Ovary (tissue), 9 donors: ENCODE measurements around the gene MMP24OS. TPM values are rescaled to one million over a fixed set of nuclear protein-coding genes. Genes with fewer than 3 reads are reported as not detected.

Source experiments
- DNase-seq, 5 donors: peaks; one replicate each; pipeline ENCODE4 v3.0.0-alpha.2; 2019 to 2020
- H3K27ac ChIP-seq, 2 donors: fragments of 200-600 bp; one replicate each; pipeline versions ENCODE4 v1.5.1 to v1.8.0; 2019 to 2022
- H3K27me3 ChIP-seq: fragments of 200-600 bp; one replicate; pipeline ENCODE4 v1.8.0; 2022
- H3K36me3 ChIP-seq: fragments of 200-600 bp; sonication (generic); one replicate; pipeline ENCODE4 v1.5.1; 2019
- H3K4me1 ChIP-seq: one replicate; pipeline ENCODE4 v1.8.1; 2013; ENCODE audit warnings: mild to moderate bottlenecking, moderate library complexity; ENCODE audit not compliant: insufficient read depth
- H3K4me3 ChIP-seq: fragments of 200-600 bp; sonication (generic); one replicate; pipeline ENCODE4 v1.5.1; 2017
- H3K9me3 ChIP-seq, 2 donors: fragments of 200-600 bp in 1 of 2; sonication (generic) in 1 of 2; one replicate each; pipeline versions ENCODE4 v1.5.1 to v1.8.1; 2013 to 2019; ENCODE audit warnings: mild to moderate bottlenecking in 1 of 2, moderate library complexity in 1 of 2
- CTCF ChIP-seq, 3 donors: fragments of 450-650 bp in 2 of 3; fragments of 200-600 bp in 1 of 3; IDR thresholded peaks; one replicate each; pipeline versions ENCODE4 v1.5.1 to v1.8.0; 2016 to 2022; ENCODE audit warnings: antibody characterized with exemption in 3 of 3, mild to moderate bottlenecking in 1 of 3
- EP300 ChIP-seq: sonication (generic); formaldehyde crosslinking; IDR thresholded peaks from one replicate; pipeline ENCODE4 v1.6.1; 2017; ENCODE audit warnings: antibody characterized with exemption
- POLR2A ChIP-seq: fragments of 450-650 bp; IDR thresholded peaks from one replicate; pipeline ENCODE4 v1.6.1; 2017; ENCODE audit warnings: antibody characterized with exemption, mild to moderate bottlenecking, moderate library complexity
- WGBS, 3 donors: extraction: QIAGEN DNeasy Blood & Tissue Kit in 1 of 3; methylation state at CpG; one replicate each; pipeline versions ENCODE4 v1.1.5 to v1.1.7; 2013 to 2017; 5-methylcytosine and 5-hydroxymethylcytosine counted together
- intact Hi-C, 4 donors: fragments of 100-400 bp; cut with DNase I; formaldehyde crosslinking; loops; one replicate each; pipeline versions ENCODE4 v1.11.0 to v1.15.1; 2022 to 2023
- polyA plus RNA-seq, 2 donors: library from polyadenylated mRNA; stranded (reverse); fragments of 200-250 nt in 1 of 2; fragments of 350-450 nt in 1 of 2; fragmentation: Illumina TruSeq in 1 of 2; extraction: RNeasy Lipid Tissue Mini Kit (QIAGEN cat#74804) in 1 of 2; gene quantifications; one replicate each; pipeline ENCODE4 v1.2.3, GENCODE V29; 2013 to 2014
- total RNA-seq, 7 donors: library from RNA; depleted of rRNA in 2 of 7; stranded (reverse); fragments of >200 nt in 2 of 7; fragmentation: NEBNext Ultra II Directional in 3 of 7; extraction: Animal tissue kit (Norgen Biotek cat#: 25700) in 3 of 7; gene quantifications; one replicate each; pipeline versions ENCODE4 v1.1.0 to v1.2.4, GENCODE V29; 2016 to 2023
- donor health status: DM: no; HTN: no; CAD: no; lungs with moderate emphysema.
- donor health status: DM: no; HTN: no; CAD: no.
- donor health status: Bipolar disorder and iron deficiency.
- donor health status: DM: yes; HTN: yes; CAD: no.
- donor health status: DM: no; HTN: no; CAD: no.
- donor health status: DM: yes; HTN: yes; CAD: no.

Gene MMP24OS
- total and polyA plus RNA-seq, 9 donors = 20.5 to 77.7 (median 57.8) TPM

- no peak for TF ChIP-seq POLR2A
- no peak for TF ChIP-seq EP300
- no peak for TF ChIP-seq CTCF (IDR thresholded peaks at IDR 0.05)
- no peak overlapping the region for H3K27ac ChIP-seq
- H3K36me3 ChIP-seq = no peaks in the 10 kb centered on the region
- no peaks in the 10 kb centered on the region for H3K27me3 ChIP-seq
- no peak for DNase-seq
- H3K4me3 ChIP-seq = no peak overlapping the region
- H3K4me1 ChIP-seq = no peaks in the 10 kb centered on the region
- intact Hi-C loops = no loop called here
- 69 to 74% (median 70%) methylated on average over 3 of the region's 3 CpGs for WGBS, 3 donors
- H3K9me3 ChIP-seq = no peaks in the 10 kb centered on the region
These were observed 37.1 kb upstream of the MMP24OS start for GRCh38 chr20:35314816-35315631.

- Histone ChIP-seq H3K36me3 (no peaks in the 10 kb centered on the region), H3K4me3 (no peak overlapping the region), H3K9me3 (no peaks in the 10 kb centered on the region), H3K4me1 (no peaks in the 10 kb centered on the region), H3K27ac (no peak overlapping the region), H3K27me3 (no peaks in the 10 kb centered on the region)
- no peak for TF ChIP-seq POLR2A
- no peak for TF ChIP-seq EP300
- no peak for DNase-seq
- intact Hi-C loops = no loop called here
- 58 to 90% (median 87%) methylated on average over 1 of the region's 1 CpG for WGBS, 3 donors
These were observed 34.4 kb upstream of the MMP24OS start for GRCh38 chr20:35312318-35312717.

GRCh38 chr20:35311822-35312221, 33.9 kb upstream of the MMP24OS start:
- no peaks in the 10 kb centered on the region for H3K27me3 ChIP-seq
- H3K4me3 ChIP-seq = no peak overlapping the region
- intact Hi-C loops = no loop called here
- WGBS, 3 donors = 91 to 93% (median 91%) methylated on average over 5 of the region's 5 CpGs
- no peak for TF ChIP-seq EP300
- TF ChIP-seq POLR2A = no peak
- TF ChIP-seq CTCF (IDR thresholded peaks at IDR 0.05) = no peak
- no peak overlapping the region for H3K27ac ChIP-seq
- DNase-seq = no peak
- H3K4me1 ChIP-seq = no peaks in the 10 kb centered on the region
- H3K36me3 ChIP-seq = no peaks in the 10 kb centered on the region
- H3K9me3 ChIP-seq = no peaks in the 10 kb centered on the region

GRCh38 chr20:35311409-35311808, 33.5 kb upstream of the MMP24OS start:
- H3K27ac ChIP-seq = no peak overlapping the region
- no peaks in the 10 kb centered on the region for H3K27me3 ChIP-seq
- no peak overlapping the region for H3K4me3 ChIP-seq
- DNase-seq = no peak
- 90 to 94% (median 91%) methylated on average over 2 of the region's 2 CpGs for WGBS, 3 donors
- no peaks in the 10 kb centered on the region for H3K9me3 ChIP-seq
- no peaks in the 10 kb centered on the region for H3K4me1 ChIP-seq
- no peak for TF ChIP-seq POLR2A
- no peak for TF ChIP-seq EP300
- no peak for TF ChIP-seq CTCF (IDR thresholded peaks at IDR 0.05)
- intact Hi-C loops = no loop called here
- H3K36me3 ChIP-seq = no peaks in the 10 kb centered on the region
